Measurements from ENCODE around the gene CHRFAM7A.
"Not testable (repeated sequence)": the region's sequence is repeated elsewhere in the genome, so short reads cannot be mapped to it uniquely, and the experiment has no call there.

CHRFAM7A gene

GRCh38 chr15:30355043-30355442, 38.3 kb downstream of the CHRFAM7A start:
- not testable (repeated sequence) for H3K27ac Mint-ChIP-seq, H3K36me3 Mint-ChIP-seq, H3K9me3 Mint-ChIP-seq, H3K4me1 Mint-ChIP-seq, H3K4me3 Mint-ChIP-seq, H3K27me3 Mint-ChIP-seq

DNA sequence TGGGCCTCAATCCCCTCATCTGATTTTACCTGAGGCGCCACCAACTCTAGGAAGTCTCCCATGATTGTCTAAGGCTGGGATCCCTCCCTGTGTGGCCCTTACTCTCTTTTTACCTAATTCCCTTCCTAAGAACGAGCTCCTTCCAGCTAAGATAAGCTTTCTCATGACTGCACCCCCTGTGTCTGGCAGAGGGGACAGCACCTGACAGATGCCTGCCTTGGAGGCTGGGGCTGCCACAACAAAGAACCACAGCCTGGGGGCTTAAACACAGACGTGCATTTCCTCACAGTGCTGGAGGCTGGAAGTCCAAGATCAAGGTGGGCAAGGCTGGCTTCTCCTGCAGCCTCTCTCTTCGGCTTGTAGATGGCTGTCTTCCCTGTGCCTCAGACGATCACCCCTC, 43.5 kb downstream of the CHRFAM7A start:
- not testable (repeated sequence) for H3K9me3 Mint-ChIP-seq, H3K4me1 Mint-ChIP-seq, H3K36me3 Mint-ChIP-seq, H3K4me3 Mint-ChIP-seq, H3K27me3 Mint-ChIP-seq, H3K27ac Mint-ChIP-seq

DNA sequence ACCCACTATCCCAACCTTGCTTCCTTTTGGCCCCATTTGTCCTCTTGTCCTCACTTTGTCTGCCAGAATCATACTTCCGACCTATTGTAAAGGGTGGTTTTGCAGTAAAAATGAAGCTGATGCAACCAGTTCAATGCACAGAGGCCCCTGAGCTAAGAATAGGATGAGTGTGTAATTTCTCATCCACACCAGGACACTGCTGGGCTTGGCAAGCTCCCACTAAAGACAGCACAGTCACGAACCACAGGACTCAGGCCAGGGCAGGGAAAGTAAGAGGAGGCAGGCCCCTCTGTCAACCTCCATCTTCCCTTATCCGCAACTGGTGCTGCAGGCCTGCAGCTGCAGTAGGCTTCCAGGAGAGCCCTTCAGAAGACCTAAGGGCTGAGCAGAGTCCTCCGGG, 56.8 kb downstream of the CHRFAM7A start:
- not testable (repeated sequence) for H3K4me1 Mint-ChIP-seq, H3K36me3 Mint-ChIP-seq, H3K9me3 Mint-ChIP-seq, H3K27ac Mint-ChIP-seq, H3K27me3 Mint-ChIP-seq, H3K4me3 Mint-ChIP-seq

GRCh38 chr15:30334152-30334551, 59.2 kb downstream of the CHRFAM7A start:
- H3K4me1 Mint-ChIP-seq: not testable (repeated sequence)

DNA sequence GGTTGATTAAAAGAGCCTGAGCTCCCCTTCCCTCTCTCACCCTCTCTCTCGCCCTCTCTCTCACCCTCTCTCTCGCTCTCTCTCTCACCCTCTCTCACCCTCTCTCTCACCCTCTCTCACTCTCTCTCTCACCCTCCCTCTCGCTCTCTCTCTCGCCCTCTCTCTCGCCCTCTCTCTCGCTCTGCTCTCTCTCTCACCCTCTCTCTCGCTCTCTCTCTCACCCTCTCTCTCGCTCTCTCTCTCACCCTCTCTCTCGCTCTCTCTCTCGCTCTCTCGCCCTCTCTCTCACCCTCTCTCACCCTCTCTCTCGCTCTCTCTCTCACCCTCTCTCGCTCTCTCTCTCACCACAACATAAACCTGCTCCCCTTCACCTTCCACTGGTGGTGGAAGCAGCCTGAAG, 67.2 kb downstream of the CHRFAM7A start:
- H3K4me1 Mint-ChIP-seq, H3K9me3 Mint-ChIP-seq, H3K27me3 Mint-ChIP-seq, H3K4me3 Mint-ChIP-seq, H3K27ac Mint-ChIP-seq, H3K36me3 Mint-ChIP-seq: not testable (repeated sequence)

More at GRCh38 chr15:30334152-30334551, 59.2 kb downstream of the CHRFAM7A start:
- not testable (repeated sequence) for H3K9me3 Mint-ChIP-seq, H3K4me3 Mint-ChIP-seq, H3K27me3 Mint-ChIP-seq, H3K36me3 Mint-ChIP-seq, H3K27ac Mint-ChIP-seq

DNA sequence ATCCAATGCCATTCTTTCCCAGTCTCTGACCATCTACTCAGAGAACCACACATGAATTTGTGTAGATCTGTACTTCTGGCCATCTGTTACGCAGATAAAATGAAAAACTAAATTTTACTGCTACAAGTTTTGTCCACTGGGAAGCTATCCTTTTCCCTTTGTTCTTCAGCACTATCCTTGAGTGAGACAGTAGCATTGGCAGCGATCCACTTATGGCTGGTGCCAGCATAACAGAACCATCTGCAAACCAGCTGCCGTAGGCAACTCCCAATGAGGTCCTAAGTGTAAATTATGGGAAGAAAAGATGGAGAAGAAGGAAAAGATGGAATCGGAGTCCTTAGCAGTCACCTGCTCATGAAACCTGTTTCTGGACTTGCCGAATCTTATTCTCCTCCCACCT, 72.3 kb downstream of the CHRFAM7A start:
- H3K4me3 Mint-ChIP-seq, H3K4me1 Mint-ChIP-seq, H3K27me3 Mint-ChIP-seq, H3K27ac Mint-ChIP-seq, H3K9me3 Mint-ChIP-seq, H3K36me3 Mint-ChIP-seq: not testable (repeated sequence)

DNA sequence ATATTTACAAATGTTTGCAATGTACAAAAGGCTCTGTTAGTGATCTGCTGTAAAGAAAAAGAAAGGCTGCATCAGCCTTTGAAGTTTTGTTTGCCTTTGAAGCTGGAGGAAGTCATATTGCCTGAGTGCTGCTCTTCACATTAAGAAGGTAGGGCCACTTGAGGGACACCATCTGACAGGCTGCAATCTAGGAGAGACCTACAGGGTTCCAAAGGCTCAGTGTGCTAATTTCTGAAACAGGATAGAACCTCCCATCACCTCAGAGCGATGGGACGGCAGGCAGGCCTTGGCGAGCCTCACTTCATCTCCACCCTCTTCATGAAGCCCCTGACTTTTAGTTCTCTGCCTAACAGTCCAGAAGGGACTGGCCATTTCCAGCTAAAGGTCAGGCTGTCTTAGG, 77.6 kb downstream of the CHRFAM7A start:
- not testable (repeated sequence) for H3K4me1 Mint-ChIP-seq, H3K27ac Mint-ChIP-seq, H3K9me3 Mint-ChIP-seq, H3K4me3 Mint-ChIP-seq, H3K36me3 Mint-ChIP-seq, H3K27me3 Mint-ChIP-seq

DNA sequence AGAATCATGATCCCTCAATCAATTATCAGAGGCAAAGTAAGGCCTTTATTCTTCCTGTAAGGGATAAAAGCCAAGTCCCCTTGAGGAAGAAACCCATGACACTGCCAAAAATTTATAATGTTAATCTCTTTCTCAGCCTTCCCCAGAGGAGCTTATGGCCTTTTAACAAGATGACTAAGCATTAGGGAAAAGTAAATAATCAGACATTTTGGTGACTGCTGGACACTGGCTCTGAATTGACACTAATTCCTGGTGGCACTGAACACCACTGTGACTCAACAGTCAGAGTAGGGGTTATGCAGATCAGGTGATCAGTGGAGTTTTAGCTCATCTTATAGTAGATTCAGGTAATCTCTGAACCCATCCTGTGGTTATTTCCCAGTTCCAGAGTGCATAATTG, 82.8 kb downstream of the CHRFAM7A start:
- not testable (repeated sequence) for H3K9me3 Mint-ChIP-seq, H3K4me3 Mint-ChIP-seq, H3K4me1 Mint-ChIP-seq, H3K27ac Mint-ChIP-seq, H3K27me3 Mint-ChIP-seq, H3K36me3 Mint-ChIP-seq

Measured in activated naive CD4-positive, alpha-beta T cell treated with anti-CD3 and anti-CD28 coated beads, Interleukin-2, amount 50 U/mL, for 24 hours (primary cell).